HEK293 (cell line): ENCODE data around the gene PIK3R5.

ENCODE experiments used
- ZNF311 ChIP-seq: fragments of 450-650 bp; formaldehyde crosslinking; IDR thresholded peaks from 2 replicates; pipeline ENCODE4 v1.5.1; 2017; ENCODE audit warnings: missing biosample characterization, missing genetic modification characterization, borderline replicate concordance
- ZNF623 ChIP-seq: fragments of 450-650 bp; formaldehyde crosslinking; IDR thresholded peaks from 2 replicates; pipeline ENCODE4 v1.5.1; 2016; ENCODE audit warnings: missing biosample characterization, missing genetic modification characterization
- ZNF701 ChIP-seq: fragments of 450-650 bp; formaldehyde crosslinking; IDR thresholded peaks from 2 replicates; pipeline ENCODE4 v1.5.1; 2016; ENCODE audit warnings: missing biosample characterization, missing genetic modification characterization
- TF ChIP-seq, protein P1 (sequence below): fragments of 450-650 bp; formaldehyde crosslinking; IDR thresholded peaks from 2 replicates; pipeline ENCODE4 v1.5.1; 2016; ENCODE audit warnings: missing biosample characterization, missing genetic modification characterization
- TF ChIP-seq, protein P2 (sequence below): fragments of 450-650 bp; formaldehyde crosslinking; IDR thresholded peaks from 2 replicates; pipeline ENCODE4 v1.5.1; 2016; ENCODE audit warnings: missing biosample characterization, missing genetic modification characterization
- TF ChIP-seq, protein P3 (sequence below): fragments of 450-650 bp; formaldehyde crosslinking; IDR thresholded peaks from 2 replicates; pipeline ENCODE4 v1.5.1; 2016; ENCODE audit warnings: missing biosample characterization, missing genetic modification characterization
- TF ChIP-seq, protein P4 (sequence below): fragments of 450-650 bp; formaldehyde crosslinking; IDR thresholded peaks from 2 replicates; pipeline ENCODE4 v1.5.1; 2016; ENCODE audit warnings: missing biosample characterization, missing genetic modification characterization
- TF ChIP-seq, protein P5 (sequence below): fragments of 450-650 bp; formaldehyde crosslinking; IDR thresholded peaks from 2 replicates; pipeline ENCODE4 v1.5.1; 2016; ENCODE audit warnings: missing biosample characterization, missing genetic modification characterization
- TF ChIP-seq, protein P6 (sequence below): fragments of 450-650 bp; formaldehyde crosslinking; IDR thresholded peaks from 2 replicates; pipeline ENCODE4 v1.5.1; 2016; ENCODE audit warnings: missing biosample characterization, missing genetic modification characterization, low read depth

DNA sequence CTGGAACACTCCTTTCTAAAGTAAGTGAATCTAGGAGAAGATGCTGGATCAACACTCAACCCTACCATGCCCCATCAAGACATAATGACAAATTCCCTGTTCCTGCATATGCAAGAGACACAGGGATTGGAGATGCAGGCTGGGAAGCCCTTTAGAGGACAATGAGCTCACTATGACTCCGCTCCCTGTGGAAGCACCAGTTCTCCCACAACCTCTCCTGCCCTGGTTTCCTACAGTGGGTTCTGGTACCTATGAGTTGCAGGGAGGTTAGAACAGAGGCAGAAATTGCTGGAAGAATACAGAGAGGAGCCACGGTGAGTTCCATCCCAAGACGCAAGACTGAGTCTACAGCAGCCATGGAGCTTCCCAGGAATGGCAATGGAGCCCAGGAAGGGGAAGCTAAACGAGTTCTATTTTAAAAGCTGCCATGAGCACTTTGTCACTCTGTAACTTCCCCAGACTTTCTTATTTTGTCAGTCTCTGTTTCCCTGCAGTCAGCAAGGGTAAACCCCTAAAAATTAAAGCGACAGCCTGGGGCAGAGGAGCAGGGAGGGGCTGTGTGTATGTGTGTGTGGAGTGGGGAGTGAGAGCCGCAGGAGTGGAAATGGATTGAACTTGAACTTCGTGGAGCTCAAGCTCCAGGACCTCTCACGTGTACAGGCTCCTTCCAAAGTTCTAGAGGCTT, 55.8 kb downstream of the PIK3R5 start:
- TF ChIP-seq ZNF311 (tag by site-specific recombination) (no peak), ZNF701 (tag by site-specific recombination) (no peak), ZNF623 (tag by site-specific recombination) (no peak)
- TF ChIP-seq, protein P1, sequence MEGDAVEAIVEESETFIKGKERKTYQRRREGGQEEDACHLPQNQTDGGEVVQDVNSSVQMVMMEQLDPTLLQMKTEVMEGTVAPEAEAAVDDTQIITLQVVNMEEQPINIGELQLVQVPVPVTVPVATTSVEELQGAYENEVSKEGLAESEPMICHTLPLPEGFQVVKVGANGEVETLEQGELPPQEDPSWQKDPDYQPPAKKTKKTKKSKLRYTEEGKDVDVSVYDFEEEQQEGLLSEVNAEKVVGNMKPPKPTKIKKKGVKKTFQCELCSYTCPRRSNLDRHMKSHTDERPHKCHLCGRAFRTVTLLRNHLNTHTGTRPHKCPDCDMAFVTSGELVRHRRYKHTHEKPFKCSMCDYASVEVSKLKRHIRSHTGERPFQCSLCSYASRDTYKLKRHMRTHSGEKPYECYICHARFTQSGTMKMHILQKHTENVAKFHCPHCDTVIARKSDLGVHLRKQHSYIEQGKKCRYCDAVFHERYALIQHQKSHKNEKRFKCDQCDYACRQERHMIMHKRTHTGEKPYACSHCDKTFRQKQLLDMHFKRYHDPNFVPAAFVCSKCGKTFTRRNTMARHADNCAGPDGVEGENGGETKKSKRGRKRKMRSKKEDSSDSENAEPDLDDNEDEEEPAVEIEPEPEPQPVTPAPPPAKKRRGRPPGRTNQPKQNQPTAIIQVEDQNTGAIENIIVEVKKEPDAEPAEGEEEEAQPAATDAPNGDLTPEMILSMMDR (tag by site-specific recombination) = no peak
- TF ChIP-seq, protein P2, sequence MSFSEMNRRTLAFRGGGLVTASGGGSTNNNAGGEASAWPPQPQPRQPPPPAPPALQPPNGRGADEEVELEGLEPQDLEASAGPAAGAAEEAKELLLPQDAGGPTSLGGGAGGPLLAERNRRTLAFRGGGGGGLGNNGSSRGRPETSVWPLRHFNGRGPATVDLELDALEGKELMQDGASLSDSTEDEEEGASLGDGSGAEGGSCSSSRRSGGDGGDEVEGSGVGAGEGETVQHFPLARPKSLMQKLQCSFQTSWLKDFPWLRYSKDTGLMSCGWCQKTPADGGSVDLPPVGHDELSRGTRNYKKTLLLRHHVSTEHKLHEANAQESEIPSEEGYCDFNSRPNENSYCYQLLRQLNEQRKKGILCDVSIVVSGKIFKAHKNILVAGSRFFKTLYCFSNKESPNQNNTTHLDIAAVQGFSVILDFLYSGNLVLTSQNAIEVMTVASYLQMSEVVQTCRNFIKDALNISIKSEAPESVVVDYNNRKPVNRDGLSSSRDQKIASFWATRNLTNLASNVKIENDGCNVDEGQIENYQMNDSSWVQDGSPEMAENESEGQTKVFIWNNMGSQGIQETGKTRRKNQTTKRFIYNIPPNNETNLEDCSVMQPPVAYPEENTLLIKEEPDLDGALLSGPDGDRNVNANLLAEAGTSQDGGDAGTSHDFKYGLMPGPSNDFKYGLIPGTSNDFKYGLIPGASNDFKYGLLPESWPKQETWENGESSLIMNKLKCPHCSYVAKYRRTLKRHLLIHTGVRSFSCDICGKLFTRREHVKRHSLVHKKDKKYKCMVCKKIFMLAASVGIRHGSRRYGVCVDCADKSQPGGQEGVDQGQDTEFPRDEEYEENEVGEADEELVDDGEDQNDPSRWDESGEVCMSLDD (tag by site-specific recombination) = no peak
- TF ChIP-seq, protein P3, sequence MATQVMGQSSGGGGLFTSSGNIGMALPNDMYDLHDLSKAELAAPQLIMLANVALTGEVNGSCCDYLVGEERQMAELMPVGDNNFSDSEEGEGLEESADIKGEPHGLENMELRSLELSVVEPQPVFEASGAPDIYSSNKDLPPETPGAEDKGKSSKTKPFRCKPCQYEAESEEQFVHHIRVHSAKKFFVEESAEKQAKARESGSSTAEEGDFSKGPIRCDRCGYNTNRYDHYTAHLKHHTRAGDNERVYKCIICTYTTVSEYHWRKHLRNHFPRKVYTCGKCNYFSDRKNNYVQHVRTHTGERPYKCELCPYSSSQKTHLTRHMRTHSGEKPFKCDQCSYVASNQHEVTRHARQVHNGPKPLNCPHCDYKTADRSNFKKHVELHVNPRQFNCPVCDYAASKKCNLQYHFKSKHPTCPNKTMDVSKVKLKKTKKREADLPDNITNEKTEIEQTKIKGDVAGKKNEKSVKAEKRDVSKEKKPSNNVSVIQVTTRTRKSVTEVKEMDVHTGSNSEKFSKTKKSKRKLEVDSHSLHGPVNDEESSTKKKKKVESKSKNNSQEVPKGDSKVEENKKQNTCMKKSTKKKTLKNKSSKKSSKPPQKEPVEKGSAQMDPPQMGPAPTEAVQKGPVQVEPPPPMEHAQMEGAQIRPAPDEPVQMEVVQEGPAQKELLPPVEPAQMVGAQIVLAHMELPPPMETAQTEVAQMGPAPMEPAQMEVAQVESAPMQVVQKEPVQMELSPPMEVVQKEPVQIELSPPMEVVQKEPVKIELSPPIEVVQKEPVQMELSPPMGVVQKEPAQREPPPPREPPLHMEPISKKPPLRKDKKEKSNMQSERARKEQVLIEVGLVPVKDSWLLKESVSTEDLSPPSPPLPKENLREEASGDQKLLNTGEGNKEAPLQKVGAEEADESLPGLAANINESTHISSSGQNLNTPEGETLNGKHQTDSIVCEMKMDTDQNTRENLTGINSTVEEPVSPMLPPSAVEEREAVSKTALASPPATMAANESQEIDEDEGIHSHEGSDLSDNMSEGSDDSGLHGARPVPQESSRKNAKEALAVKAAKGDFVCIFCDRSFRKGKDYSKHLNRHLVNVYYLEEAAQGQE (tag by site-specific recombination) = no peak
- TF ChIP-seq, protein P4, sequence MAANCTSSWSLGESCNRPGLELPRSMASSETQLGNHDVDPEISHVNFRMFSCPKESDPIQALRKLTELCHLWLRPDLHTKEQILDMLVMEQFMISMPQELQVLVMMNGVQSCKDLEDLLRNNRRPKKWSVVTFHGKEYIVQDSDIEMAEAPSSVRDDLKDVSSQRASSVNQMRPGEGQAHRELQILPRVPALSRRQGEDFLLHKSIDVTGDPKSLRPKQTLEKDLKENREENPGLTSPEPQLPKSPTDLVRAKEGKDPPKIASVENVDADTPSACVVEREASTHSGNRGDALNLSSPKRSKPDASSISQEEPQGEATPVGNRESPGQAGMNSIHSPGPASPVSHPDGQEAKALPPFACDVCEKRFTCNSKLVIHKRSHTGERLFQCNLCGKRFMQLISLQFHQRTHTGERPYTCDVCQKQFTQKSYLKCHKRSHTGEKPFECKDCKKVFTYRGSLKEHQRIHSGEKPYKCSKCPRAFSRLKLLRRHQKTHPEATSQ (tag by site-specific recombination) = no peak
- TF ChIP-seq, protein P5, sequence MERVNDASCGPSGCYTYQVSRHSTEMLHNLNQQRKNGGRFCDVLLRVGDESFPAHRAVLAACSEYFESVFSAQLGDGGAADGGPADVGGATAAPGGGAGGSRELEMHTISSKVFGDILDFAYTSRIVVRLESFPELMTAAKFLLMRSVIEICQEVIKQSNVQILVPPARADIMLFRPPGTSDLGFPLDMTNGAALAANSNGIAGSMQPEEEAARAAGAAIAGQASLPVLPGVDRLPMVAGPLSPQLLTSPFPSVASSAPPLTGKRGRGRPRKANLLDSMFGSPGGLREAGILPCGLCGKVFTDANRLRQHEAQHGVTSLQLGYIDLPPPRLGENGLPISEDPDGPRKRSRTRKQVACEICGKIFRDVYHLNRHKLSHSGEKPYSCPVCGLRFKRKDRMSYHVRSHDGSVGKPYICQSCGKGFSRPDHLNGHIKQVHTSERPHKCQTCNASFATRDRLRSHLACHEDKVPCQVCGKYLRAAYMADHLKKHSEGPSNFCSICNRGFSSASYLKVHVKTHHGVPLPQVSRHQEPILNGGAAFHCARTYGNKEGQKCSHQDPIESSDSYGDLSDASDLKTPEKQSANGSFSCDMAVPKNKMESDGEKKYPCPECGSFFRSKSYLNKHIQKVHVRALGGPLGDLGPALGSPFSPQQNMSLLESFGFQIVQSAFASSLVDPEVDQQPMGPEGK = no peak
- TF ChIP-seq, protein P6, sequence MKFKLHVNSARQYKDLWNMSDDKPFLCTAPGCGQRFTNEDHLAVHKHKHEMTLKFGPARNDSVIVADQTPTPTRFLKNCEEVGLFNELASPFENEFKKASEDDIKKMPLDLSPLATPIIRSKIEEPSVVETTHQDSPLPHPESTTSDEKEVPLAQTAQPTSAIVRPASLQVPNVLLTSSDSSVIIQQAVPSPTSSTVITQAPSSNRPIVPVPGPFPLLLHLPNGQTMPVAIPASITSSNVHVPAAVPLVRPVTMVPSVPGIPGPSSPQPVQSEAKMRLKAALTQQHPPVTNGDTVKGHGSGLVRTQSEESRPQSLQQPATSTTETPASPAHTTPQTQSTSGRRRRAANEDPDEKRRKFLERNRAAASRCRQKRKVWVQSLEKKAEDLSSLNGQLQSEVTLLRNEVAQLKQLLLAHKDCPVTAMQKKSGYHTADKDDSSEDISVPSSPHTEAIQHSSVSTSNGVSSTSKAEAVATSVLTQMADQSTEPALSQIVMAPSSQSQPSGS (tag by site-specific recombination) = no peak
